Skeletal muscle tissue (tissue), 4 donors: Measurements from ENCODE around the gene LRRC45. TPM values are rescaled to one million over a fixed set of nuclear protein-coding genes. Genes with fewer than 3 reads are reported as not detected.
"Not testable (repeated sequence)": the region's sequence is repeated elsewhere in the genome, so short reads cannot be mapped to it uniquely, and the experiment has no call there.

Experiments used
- H3K27ac ChIP-seq: one replicate; pipeline ENCODE4 v1.7.0; 2013; ENCODE audit warnings: mild to moderate bottlenecking, low read depth, low read length, inconsistent platforms
- H3K27me3 ChIP-seq, 3 donors: one replicate each; pipeline ENCODE4 v1.7.0; 2013; ENCODE audit warnings: low read length in 3 of 3; ENCODE audit not compliant: control insufficient read depth in 3 of 3, insufficient read depth in 3 of 3
- H3K36me3 ChIP-seq, 3 donors: one replicate each; pipeline ENCODE4 v1.7.0; 2013; ENCODE audit warnings: low read length in 3 of 3; ENCODE audit not compliant: control insufficient read depth in 3 of 3, insufficient read depth in 3 of 3
- H3K4me1 ChIP-seq, 3 donors: one replicate each; pipeline ENCODE4 v1.7.0; 2013; ENCODE audit warnings: low read length in 3 of 3, mild to moderate bottlenecking in 3 of 3; ENCODE audit not compliant: control insufficient read depth in 3 of 3, insufficient read depth in 3 of 3
- H3K4me3 ChIP-seq, 3 donors: one replicate each; pipeline ENCODE4 v1.7.0; 2013; ENCODE audit warnings: low read length in 3 of 3
- H3K9ac ChIP-seq, 3 donors: one replicate each; pipeline ENCODE4 v1.7.0; 2013; ENCODE audit warnings: low read length in 3 of 3, mild to moderate bottlenecking in 3 of 3, moderate library complexity in 2 of 3, low read depth in 1 of 3
- H3K9me3 ChIP-seq, 3 donors: one replicate each; pipeline ENCODE4 v1.7.0; 2013; ENCODE audit warnings: low read length in 3 of 3; ENCODE audit not compliant: control insufficient read depth in 3 of 3
- total RNA-seq: library from RNA; depleted of rRNA; stranded (reverse); fragments of >200 nt; gene quantifications from one replicate; pipeline ENCODE4 v1.2.3, GENCODE V29; 2014
- donor health status: Osteomylitis.

Gene LRRC45
- total RNA-seq, 1 donor from 2014 or later, result 7.8 TPM

- Histone ChIP-seq H3K27me3 (peaks cover 6 to 18% (median 7%) of the 10 kb centered on the region in 3 donors), H3K9ac (peak overlapping the region in 1 of 3 donors; percentile 3), H3K4me1 (peaks cover 17 to 45% (median 44%) of the 10 kb centered on the region in 3 donors), H3K36me3 (peaks cover 0 to 8% (median 7%) of the 10 kb centered on the region in 3 donors), H3K9me3 (no peaks in the 10 kb centered on the region), H3K4me3 (no peak overlapping the region), H3K27ac (no peak overlapping the region)
Observed at GRCh38 chr17:82034371-82035011, 11.4 kb downstream of the LRRC45 start.

- Histone ChIP-seq H3K9me3 (no peaks in the 10 kb centered on the region), H3K36me3 (peaks cover 0 to 8% (median 7%) of the 10 kb centered on the region in 3 donors), H3K27ac (no peak overlapping the region), H3K9ac (peak overlapping the region; percentile 51 to 93 (median 92)), H3K27me3 (peaks cover 6 to 18% (median 7%) of the 10 kb centered on the region in 3 donors), H3K4me3 (peak overlapping the region in 1 of 3 donors; percentile 88), H3K4me1 (peaks cover 14 to 35% (median 34%) of the 10 kb centered on the region in 3 donors)
Observed at GRCh38 chr17:82035488-82035887, 12.4 kb downstream of the LRRC45 start.

GRCh38 chr17:82035956-82036633 is 13.0 kb downstream of the LRRC45 start:
- H3K27ac ChIP-seq, result peak overlapping the region; percentile 96
- H3K36me3 ChIP-seq, result peaks cover 0 to 8% (median 7%) of the 10 kb centered on the region in 3 donors
- no peaks in the 10 kb centered on the region for H3K9me3 ChIP-seq
- peaks cover 6 to 18% (median 7%) of the 10 kb centered on the region in 3 donors for H3K27me3 ChIP-seq
- peak overlapping the region; percentile 73 to 93 (median 92) for H3K9ac ChIP-seq
- peak overlapping the region; percentile 78 to 91 (median 88) for H3K4me3 ChIP-seq
- peaks cover 14 to 29% (median 28%) of the 10 kb centered on the region in 3 donors for H3K4me1 ChIP-seq

- no peaks in the 10 kb centered on the region for H3K9me3 ChIP-seq
- H3K36me3 ChIP-seq, result peaks cover 0 to 8% (median 7%) of the 10 kb centered on the region in 3 donors
- peaks cover 14 to 29% (median 28%) of the 10 kb centered on the region in 3 donors for H3K4me1 ChIP-seq
- H3K27me3 ChIP-seq, result peaks cover 6 to 18% (median 7%) of the 10 kb centered on the region in 3 donors
- peak overlapping the region; percentile 73 to 93 (median 92) for H3K9ac ChIP-seq
- H3K27ac ChIP-seq, result peak overlapping the region; percentile 96
- peak overlapping the region; percentile 78 to 91 (median 88) for H3K4me3 ChIP-seq
Observed at GRCh38 chr17:82036634-82037091, 13.6 kb downstream of the LRRC45 start.

- H3K27ac ChIP-seq, result peak within 1 kb of the TSS; percentile 96
- peak within 1 kb of the TSS; percentile 73 to 93 (median 92) for H3K9ac ChIP-seq
- H3K4me3 ChIP-seq, result peak within 1 kb of the TSS; percentile 78 to 91 (median 88)
- peaks cover 0 to 8% (median 7%) of the 10 kb centered on the region in 3 donors for H3K36me3 ChIP-seq
- H3K4me1 ChIP-seq, result peaks cover 14 to 26% (median 24%) of the 10 kb centered on the region in 3 donors
- H3K9me3 ChIP-seq, result no peaks in the 10 kb centered on the region
- H3K27me3 ChIP-seq, result peaks cover 3 to 14% (median 5%) of the 10 kb centered on the region in 3 donors
Observed at GRCh38 chr17:82037092-82037888, 14.2 kb downstream of the LRRC45 start, which contains the start of gene DCXR. TSS of gene DCXR (minus strand) at chr17:82037697. CDS start at chr17:82037682, 15 bp downstream.

GRCh38 chr17:82037889-82038195 is 14.7 kb downstream of the LRRC45 start:
- Histone ChIP-seq H3K36me3 (peaks cover 0 to 8% (median 7%) of the 10 kb centered on the region in 3 donors), H3K9ac (peak overlapping the region; percentile 56 to 73 (median 59)), H3K27ac (peak overlapping the region; percentile 96), H3K4me1 (peaks cover 14 to 24% (median 23%) of the 10 kb centered on the region in 3 donors), H3K9me3 (no peaks in the 10 kb centered on the region), H3K4me3 (peak overlapping the region; percentile 64 to 91 (median 70)), H3K27me3 (peaks cover 0 to 8% (median 0%) of the 10 kb centered on the region in 3 donors)

- H3K36me3 ChIP-seq, H3K9me3 ChIP-seq, H3K9ac ChIP-seq, H3K27me3 ChIP-seq, H3K27ac ChIP-seq, H3K4me3 ChIP-seq: not testable (repeated sequence)
- H3K4me1 ChIP-seq, result peaks cover 14 to 24% (median 23%) of the 10 kb centered on the region in 3 donors
Observed at GRCh38 chr17:82038796-82039409, 15.8 kb downstream of the LRRC45 start.

GRCh38 chr17:82039695-82040299 is 16.7 kb downstream of the LRRC45 start:
- no peak overlapping the region for H3K9ac ChIP-seq
- peaks cover 14 to 24% (median 21%) of the 10 kb centered on the region in 3 donors for H3K4me1 ChIP-seq
- H3K27me3 ChIP-seq, result no peaks in the 10 kb centered on the region
- no peaks in the 10 kb centered on the region for H3K9me3 ChIP-seq
- peaks cover 0 to 8% (median 7%) of the 10 kb centered on the region in 3 donors for H3K36me3 ChIP-seq
- no peak overlapping the region for H3K4me3 ChIP-seq
- H3K27ac ChIP-seq, result no peak overlapping the region
